Measurements from ENCODE around the gene MYLK4.

Gene MYLK4

DNA sequence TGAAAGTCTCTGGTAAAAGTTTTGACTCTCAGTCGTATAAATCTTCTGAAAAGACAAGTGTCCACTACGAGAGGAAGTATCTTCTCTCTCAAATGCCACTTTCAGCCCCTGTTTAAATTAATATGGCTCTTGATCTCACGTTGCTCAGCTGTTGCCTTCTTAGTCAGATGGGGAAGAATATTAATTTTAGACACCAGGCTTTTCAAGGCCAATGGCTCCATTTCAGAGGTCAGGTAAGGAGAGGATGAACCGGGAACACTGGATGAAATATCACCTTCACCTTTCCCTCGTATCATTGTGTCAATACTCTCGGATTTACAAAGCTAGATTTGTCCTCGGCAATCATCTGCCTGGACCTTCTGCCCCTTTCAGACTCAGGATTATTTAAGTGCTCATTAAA lies at the start of gene MYLK4:
MYLK4 (minus strand) TSS at position 91 of the 400 bp plus-strand sequence. CDS start 1,628 bp downstream, outside the sequence.
- H3K9ac ChIP-seq (ENCODE audit: insufficient read length, low read depth), result no peak within 1 kb of the TSS

DNA sequence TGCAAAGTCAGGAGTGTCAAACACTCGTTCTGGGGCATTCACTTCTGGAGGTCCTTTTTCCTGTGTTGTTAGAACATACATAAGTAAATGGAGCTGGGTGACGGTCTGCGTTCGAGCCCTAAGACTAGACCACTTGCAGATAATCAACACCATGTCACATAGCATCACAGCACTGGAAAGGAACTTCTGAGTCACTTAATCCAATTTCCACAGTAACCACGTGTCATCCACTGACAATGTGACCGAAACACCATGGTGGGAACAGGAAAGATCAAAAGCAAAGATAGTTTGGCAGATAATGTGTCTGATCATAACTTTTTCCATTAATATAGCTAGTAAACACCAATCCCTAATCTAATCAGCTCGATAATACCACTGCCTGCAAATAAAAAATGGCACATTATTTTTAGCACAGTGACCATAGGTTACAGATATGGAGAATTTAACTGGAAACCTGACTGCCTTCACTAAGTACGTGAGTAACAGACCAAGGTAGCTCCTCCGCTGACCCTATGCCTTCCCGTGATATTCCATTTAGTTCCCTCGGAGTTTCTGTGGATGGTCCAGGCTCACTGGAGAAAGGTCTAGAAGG lies 49.3 kb upstream of the MYLK4 start:
- H3K36me3 ChIP-seq (ENCODE audit: insufficient read depth, insufficient read length, low read length), result no peaks in the 10 kb centered on the region
- no peaks in the 10 kb centered on the region for H3K27me3 ChIP-seq (ENCODE audit: insufficient read depth, insufficient read length)
- peaks cover 4% of the 10 kb centered on the region for H3K4me1 ChIP-seq (ENCODE audit: insufficient read depth, insufficient read length)
- no peak for TF ChIP-seq ZNF274 (IDR thresholded peaks at IDR 0.05; ENCODE audit: low read depth, low read length)
- TF ChIP-seq SUZ12 (IDR thresholded peaks at IDR 0.05; ENCODE audit: extremely low read depth, insufficient read depth, insufficient read length), result no peak
- no peak for TF ChIP-seq YY1 (IDR thresholded peaks at IDR 0.05; ENCODE audit: insufficient read depth, insufficient read length)
- DNase-seq (ENCODE audit: low read depth, low spot score), result no peak
- no peak overlapping the region for H3K9ac ChIP-seq (ENCODE audit: insufficient read length, low read depth)
- H3K9me3 ChIP-seq (ENCODE audit: insufficient read depth, low read length), result no peaks in the 10 kb centered on the region
- H3K4me3 ChIP-seq (ENCODE audit: insufficient read length, low read depth), result no peak overlapping the region

More for the DNA sequence above, at the start of gene MYLK4:
- DNase-seq (ENCODE audit: low read depth, low spot score), result no peak
- no peak for TF ChIP-seq YY1 (IDR thresholded peaks at IDR 0.05; ENCODE audit: insufficient read depth, insufficient read length)
- no peak for TF ChIP-seq SUZ12 (IDR thresholded peaks at IDR 0.05; ENCODE audit: extremely low read depth, insufficient read depth, insufficient read length)
- TF ChIP-seq ZNF274 (IDR thresholded peaks at IDR 0.05; ENCODE audit: low read depth, low read length), result no peak
- no peaks in the 10 kb centered on the region for H3K27me3 ChIP-seq (ENCODE audit: insufficient read depth, insufficient read length)
- no peak within 1 kb of the TSS for H3K4me3 ChIP-seq (ENCODE audit: insufficient read length, low read depth)
- H3K9me3 ChIP-seq (ENCODE audit: insufficient read depth, low read length), result no peaks in the 10 kb centered on the region
- H3K4me1 ChIP-seq (ENCODE audit: insufficient read depth, insufficient read length), result no peaks in the 10 kb centered on the region
- no peaks in the 10 kb centered on the region for H3K36me3 ChIP-seq (ENCODE audit: insufficient read depth, insufficient read length, low read length)

DNA sequence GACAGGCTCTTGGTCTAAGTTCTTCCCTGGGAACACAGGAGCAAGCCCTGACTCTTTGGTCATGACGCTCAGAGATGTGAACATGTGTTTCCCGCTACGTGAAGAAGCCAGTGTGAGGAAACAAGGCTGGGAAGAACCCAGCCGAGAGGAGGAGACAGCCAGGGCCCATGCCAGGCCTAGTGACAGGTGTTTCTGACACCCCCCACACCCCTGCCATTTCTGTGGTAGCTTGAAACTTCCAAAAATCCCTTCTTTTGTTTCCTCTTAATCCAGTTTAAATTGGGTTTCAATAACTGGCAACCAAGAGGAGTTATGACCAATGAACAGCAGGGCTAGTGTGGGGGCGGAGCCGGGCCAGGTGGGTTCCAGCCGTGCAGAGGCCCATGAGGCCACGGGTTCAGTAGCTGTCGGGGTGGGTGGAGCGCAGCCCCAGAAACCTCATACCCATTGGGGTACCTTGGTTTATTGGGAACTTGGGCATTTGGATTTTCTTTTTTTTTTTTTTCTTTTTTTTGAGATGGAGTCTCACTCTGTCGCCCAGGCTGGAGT lies 47.9 kb upstream of the MYLK4 start:
- H3K36me3 ChIP-seq (ENCODE audit: insufficient read depth, insufficient read length, low read length), result no peaks in the 10 kb centered on the region
- H3K4me3 ChIP-seq (ENCODE audit: insufficient read length, low read depth), result no peak overlapping the region
- no peak overlapping the region for H3K9ac ChIP-seq (ENCODE audit: insufficient read length, low read depth)
- no peaks in the 10 kb centered on the region for H3K9me3 ChIP-seq (ENCODE audit: insufficient read depth, low read length)
- no peaks in the 10 kb centered on the region for H3K27me3 ChIP-seq (ENCODE audit: insufficient read depth, insufficient read length)
- H3K4me1 ChIP-seq (ENCODE audit: insufficient read depth, insufficient read length), result peaks cover 4% of the 10 kb centered on the region
- DNase-seq (ENCODE audit: low read depth, low spot score), result no peak
- TF ChIP-seq ZNF274 (IDR thresholded peaks at IDR 0.05; ENCODE audit: low read depth, low read length) (no peak), SUZ12 (IDR thresholded peaks at IDR 0.05; ENCODE audit: extremely low read depth, insufficient read depth, insufficient read length) (no peak), YY1 (IDR thresholded peaks at IDR 0.05; ENCODE audit: insufficient read depth, insufficient read length) (no peak)

DNA sequence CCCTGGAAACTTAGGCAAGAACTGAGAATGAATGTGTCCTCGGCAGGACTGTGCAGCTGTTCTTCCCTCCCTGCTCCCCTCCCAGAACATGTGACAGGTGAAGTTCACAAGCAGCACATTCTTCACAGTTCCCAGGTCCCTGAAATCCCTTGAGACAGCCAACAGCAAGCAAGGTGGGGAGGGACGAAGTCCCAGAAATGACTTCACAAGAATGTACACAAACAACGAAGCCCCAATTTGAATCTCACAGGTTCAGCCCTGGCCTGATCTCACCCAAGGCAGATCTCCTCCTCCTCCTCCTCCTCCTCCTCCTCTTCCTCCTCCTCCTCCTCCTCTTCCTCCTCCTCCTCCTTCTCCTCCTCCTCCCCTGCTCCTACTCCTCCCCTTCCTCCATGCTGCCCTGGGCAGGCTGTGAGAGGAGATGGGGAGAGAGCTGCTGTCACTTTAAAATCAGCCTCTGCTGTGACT lies 46.9 kb upstream of the MYLK4 start:
- Histone ChIP-seq H3K27me3 (ENCODE audit: insufficient read depth, insufficient read length) (no peaks in the 10 kb centered on the region), H3K4me3 (ENCODE audit: insufficient read length, low read depth) (no peak overlapping the region), H3K9me3 (ENCODE audit: insufficient read depth, low read length) (no peaks in the 10 kb centered on the region), H3K4me1 (ENCODE audit: insufficient read depth, insufficient read length) (peaks cover 4% of the 10 kb centered on the region), H3K36me3 (ENCODE audit: insufficient read depth, insufficient read length, low read length) (no peaks in the 10 kb centered on the region), H3K9ac (ENCODE audit: insufficient read length, low read depth) (no peak overlapping the region)
- TF ChIP-seq SUZ12 (IDR thresholded peaks at IDR 0.05; ENCODE audit: extremely low read depth, insufficient read depth, insufficient read length), result no peak
- TF ChIP-seq YY1 (IDR thresholded peaks at IDR 0.05; ENCODE audit: insufficient read depth, insufficient read length), result no peak
- TF ChIP-seq ZNF274 (IDR thresholded peaks at IDR 0.05; ENCODE audit: low read depth, low read length), result no peak
- no peak for DNase-seq (ENCODE audit: low read depth, low spot score)

DNA sequence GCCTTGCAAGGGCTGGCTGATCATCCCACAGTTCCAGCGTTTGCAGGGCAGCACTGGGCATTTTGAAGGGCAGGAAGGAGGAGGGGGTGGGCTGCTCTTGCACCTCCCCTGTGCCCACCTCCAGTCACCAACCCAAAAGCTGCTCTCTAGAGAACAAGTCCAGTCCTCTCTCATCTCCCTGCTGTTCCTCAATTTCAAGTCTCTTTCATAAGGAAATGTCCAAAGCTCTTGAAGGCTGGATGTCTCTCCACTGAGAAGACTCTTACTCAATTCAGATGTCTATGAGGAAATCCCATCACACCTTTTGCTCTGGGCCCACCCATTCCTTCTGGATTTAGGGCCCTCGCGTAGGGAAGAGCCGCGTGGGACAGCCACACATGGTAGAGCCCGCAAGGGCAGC lies 46.1 kb upstream of the MYLK4 start:
- Histone ChIP-seq H3K4me3 (ENCODE audit: insufficient read length, low read depth) (no peak overlapping the region), H3K27me3 (ENCODE audit: insufficient read depth, insufficient read length) (no peaks in the 10 kb centered on the region), H3K36me3 (ENCODE audit: insufficient read depth, insufficient read length, low read length) (no peaks in the 10 kb centered on the region), H3K9me3 (ENCODE audit: insufficient read depth, low read length) (no peaks in the 10 kb centered on the region), H3K4me1 (ENCODE audit: insufficient read depth, insufficient read length) (peaks cover 4% of the 10 kb centered on the region), H3K9ac (ENCODE audit: insufficient read length, low read depth) (no peak overlapping the region)
- TF ChIP-seq ZNF274 (IDR thresholded peaks at IDR 0.05; ENCODE audit: low read depth, low read length) (no peak), SUZ12 (IDR thresholded peaks at IDR 0.05; ENCODE audit: extremely low read depth, insufficient read depth, insufficient read length) (no peak), YY1 (IDR thresholded peaks at IDR 0.05; ENCODE audit: insufficient read depth, insufficient read length) (no peak)
- DNase-seq (ENCODE audit: low read depth, low spot score), result no peak

DNA sequence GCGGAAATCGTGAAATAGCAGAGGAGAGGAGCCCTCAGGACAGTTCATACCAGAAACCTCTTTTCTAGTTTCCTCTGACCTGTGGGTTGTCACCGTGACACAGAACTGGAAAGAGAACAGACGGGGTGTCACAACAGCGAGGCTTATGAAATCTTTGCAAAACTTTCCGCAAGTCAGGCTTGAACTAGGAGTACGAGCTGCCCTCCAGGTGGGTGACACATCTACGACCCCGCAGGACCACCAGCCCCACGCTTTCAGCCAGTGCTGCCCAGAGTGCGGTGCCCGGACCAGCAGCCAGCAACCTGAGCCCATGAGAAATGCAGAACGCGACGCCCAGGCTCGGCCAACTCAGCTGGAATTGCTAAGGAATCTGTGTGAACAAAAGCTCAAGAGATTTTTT lies 45.2 kb upstream of the MYLK4 start:
- Histone ChIP-seq H3K27me3 (ENCODE audit: insufficient read depth, insufficient read length) (no peaks in the 10 kb centered on the region), H3K36me3 (ENCODE audit: insufficient read depth, insufficient read length, low read length) (no peaks in the 10 kb centered on the region), H3K9me3 (ENCODE audit: insufficient read depth, low read length) (no peaks in the 10 kb centered on the region), H3K4me3 (ENCODE audit: insufficient read length, low read depth) (no peak overlapping the region), H3K4me1 (ENCODE audit: insufficient read depth, insufficient read length) (peaks cover 4% of the 10 kb centered on the region), H3K9ac (ENCODE audit: insufficient read length, low read depth) (no peak overlapping the region)
- TF ChIP-seq YY1 (IDR thresholded peaks at IDR 0.05; ENCODE audit: insufficient read depth, insufficient read length) (no peak), ZNF274 (IDR thresholded peaks at IDR 0.05; ENCODE audit: low read depth, low read length) (no peak), SUZ12 (IDR thresholded peaks at IDR 0.05; ENCODE audit: extremely low read depth, insufficient read depth, insufficient read length) (no peak)
- DNase-seq (ENCODE audit: low read depth, low spot score), result no peak

DNA sequence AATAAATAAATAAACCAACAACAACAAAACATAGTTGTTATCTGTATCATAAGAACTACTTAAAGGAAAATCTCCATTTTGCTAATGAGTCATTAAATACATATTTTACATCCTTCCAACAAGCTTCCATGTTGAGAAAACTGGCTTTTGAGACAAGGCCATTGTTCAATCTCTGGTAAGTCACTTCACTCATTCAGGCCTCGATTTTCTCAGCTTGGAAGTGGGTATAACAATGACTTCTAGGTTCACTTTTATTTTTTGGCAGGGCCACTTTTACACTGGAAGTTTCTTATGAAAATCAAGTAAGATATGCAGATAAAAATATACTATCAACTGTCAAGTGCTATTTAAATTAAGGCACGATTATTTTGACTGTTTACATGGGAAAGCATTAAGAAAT lies 44.4 kb upstream of the MYLK4 start:
- H3K36me3 ChIP-seq (ENCODE audit: insufficient read depth, insufficient read length, low read length), result no peaks in the 10 kb centered on the region
- H3K27me3 ChIP-seq (ENCODE audit: insufficient read depth, insufficient read length), result no peaks in the 10 kb centered on the region
- H3K9me3 ChIP-seq (ENCODE audit: insufficient read depth, low read length), result no peaks in the 10 kb centered on the region
- H3K9ac ChIP-seq (ENCODE audit: insufficient read length, low read depth), result no peak overlapping the region
- TF ChIP-seq YY1 (IDR thresholded peaks at IDR 0.05; ENCODE audit: insufficient read depth, insufficient read length) (no peak), ZNF274 (IDR thresholded peaks at IDR 0.05; ENCODE audit: low read depth, low read length) (no peak), SUZ12 (IDR thresholded peaks at IDR 0.05; ENCODE audit: extremely low read depth, insufficient read depth, insufficient read length) (no peak)
- peaks cover 4% of the 10 kb centered on the region for H3K4me1 ChIP-seq (ENCODE audit: insufficient read depth, insufficient read length)
- no peak for DNase-seq (ENCODE audit: low read depth, low spot score)
- H3K4me3 ChIP-seq (ENCODE audit: insufficient read length, low read depth), result no peak overlapping the region

Data from NT2/D1 (cell line).